ENCODE measurements around the gene SLC8A2. TPM values are rescaled to one million over a fixed set of nuclear protein-coding genes. Genes with fewer than 3 reads are reported as not detected.

Gene SLC8A2
- total RNA-seq, 1 donor from 2014 or later = 0.23 TPM

DNA sequence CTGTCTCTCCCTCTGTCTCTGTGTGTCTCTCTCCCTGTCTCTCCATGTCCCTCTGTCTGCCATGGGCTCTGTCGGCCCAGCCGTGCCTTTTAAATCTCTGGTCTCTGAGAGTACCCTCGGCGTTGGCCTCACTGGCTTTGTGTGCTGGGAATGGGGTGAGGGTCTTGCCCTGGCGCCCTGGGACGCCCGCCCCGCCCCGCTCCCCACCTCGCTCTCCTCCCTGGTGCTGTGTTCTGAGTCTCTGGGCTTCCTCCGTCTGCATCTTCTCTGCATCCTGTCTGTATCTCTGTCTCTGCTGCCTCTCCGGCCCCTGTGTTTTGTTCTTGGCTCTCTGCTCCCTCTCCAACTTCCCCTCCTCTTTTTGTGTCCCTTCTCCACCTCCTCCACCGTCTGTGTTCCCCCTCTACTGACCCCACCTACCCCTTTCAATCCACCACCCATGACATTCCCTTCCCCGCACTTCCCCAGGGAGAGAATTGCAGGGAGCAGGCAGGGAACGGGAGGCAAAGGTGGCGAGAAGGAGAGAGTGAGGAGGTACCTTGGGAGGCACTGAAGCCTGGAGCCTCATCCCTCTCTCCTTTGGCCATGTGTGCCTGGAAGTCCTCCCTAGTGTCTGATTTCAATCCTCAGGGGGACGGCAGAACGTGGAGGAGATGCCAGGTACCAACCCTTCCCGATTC, 48.4 kb downstream of the SLC8A2 start:
- H3K4me3 ChIP-seq = no peak overlapping the region
- no peaks in the 10 kb centered on the region for H3K9me3 ChIP-seq
- intact Hi-C loops (cut with DNase I) = no loop called here
- no peaks in the 10 kb centered on the region for H3K36me3 ChIP-seq
- TF ChIP-seq, protein P1, sequence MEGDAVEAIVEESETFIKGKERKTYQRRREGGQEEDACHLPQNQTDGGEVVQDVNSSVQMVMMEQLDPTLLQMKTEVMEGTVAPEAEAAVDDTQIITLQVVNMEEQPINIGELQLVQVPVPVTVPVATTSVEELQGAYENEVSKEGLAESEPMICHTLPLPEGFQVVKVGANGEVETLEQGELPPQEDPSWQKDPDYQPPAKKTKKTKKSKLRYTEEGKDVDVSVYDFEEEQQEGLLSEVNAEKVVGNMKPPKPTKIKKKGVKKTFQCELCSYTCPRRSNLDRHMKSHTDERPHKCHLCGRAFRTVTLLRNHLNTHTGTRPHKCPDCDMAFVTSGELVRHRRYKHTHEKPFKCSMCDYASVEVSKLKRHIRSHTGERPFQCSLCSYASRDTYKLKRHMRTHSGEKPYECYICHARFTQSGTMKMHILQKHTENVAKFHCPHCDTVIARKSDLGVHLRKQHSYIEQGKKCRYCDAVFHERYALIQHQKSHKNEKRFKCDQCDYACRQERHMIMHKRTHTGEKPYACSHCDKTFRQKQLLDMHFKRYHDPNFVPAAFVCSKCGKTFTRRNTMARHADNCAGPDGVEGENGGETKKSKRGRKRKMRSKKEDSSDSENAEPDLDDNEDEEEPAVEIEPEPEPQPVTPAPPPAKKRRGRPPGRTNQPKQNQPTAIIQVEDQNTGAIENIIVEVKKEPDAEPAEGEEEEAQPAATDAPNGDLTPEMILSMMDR (IDR thresholded peaks at IDR 0.05) = no peak
- DNase-seq (no peak), ATAC-seq (no peak)
- H3K27ac ChIP-seq = no peak overlapping the region
- H3K27me3 ChIP-seq = peaks cover 53% of the 10 kb centered on the region
- peaks cover under 1% of the 10 kb centered on the region for H3K4me1 ChIP-seq

DNA sequence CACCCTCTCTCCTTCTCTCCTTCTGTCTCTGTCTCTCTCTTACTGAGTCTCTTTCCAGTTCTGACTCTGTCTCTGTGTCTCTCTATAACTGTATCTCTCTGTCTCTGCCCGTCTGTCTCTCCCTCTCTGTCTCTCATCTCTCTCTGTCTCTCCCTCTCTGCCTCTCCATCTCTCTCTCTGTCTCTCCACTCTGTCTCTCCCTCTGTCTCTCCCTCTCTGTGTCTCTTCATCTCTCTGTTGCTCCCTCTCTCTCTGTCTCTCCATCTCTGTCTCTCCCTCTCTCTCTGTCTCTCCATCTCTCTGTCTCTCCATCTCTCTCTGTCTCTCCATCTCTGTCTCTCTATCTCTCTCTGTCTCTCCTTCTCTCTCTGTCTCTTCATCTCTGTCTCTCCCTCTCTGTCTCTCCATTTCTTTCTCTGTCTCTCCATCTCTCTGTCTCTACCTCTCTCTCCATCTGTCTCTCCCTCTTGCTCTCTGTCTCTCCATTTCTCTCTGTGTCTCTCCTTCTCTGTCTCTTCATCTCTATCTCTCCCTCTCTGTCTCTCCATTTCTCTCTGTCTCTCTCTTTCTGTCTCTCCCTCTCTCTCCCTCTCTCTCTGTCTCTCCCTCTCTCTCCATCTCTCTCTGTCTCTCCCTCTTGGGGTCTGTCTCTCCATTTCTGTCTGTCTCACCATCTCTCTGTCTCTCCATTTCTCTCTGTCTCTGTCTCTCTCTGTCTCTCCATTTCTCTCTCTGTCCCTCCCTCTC, 49.1 kb downstream of the SLC8A2 start:
- no peak overlapping the region for H3K27ac ChIP-seq
- no peaks in the 10 kb centered on the region for H3K9me3 ChIP-seq
- no peak overlapping the region for H3K4me3 ChIP-seq
- TF ChIP-seq, protein P1 (IDR thresholded peaks at IDR 0.05) = no peak
- DNase-seq = no peak
- H3K36me3 ChIP-seq = no peaks in the 10 kb centered on the region
- no peak for ATAC-seq
- H3K27me3 ChIP-seq = peaks cover 56% of the 10 kb centered on the region
- H3K4me1 ChIP-seq = no peaks in the 10 kb centered on the region
- intact Hi-C loops (cut with DNase I) = no loop called here

DNA sequence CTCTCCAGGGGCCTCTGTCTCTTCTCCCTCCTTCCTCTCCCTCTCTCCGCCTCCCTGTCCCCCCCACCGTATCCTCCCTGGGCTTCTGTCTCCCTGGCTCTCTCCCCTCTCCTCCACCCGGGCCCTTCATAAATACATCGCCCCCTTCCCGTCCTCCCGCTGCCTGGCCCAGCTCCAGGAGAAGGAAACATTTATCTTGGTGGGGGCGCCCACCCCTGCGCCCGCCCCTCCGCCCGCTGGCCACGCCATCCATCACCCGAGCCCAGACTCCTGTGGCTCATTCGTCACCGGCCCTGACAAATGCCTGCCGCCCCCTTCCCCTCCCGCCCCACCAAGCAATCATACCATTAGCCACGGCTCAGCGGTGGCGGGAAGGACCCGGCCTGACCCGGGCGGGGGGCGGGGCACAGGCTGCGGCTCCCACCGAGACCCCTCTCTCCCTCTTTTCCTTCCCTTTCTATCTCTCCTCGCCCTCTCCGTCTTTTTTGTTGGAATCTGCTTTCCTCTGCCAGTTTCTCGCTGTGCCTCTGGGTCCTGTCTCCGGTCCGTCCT, 49.8 kb downstream of the SLC8A2 start:
- no peak for DNase-seq

DNA sequence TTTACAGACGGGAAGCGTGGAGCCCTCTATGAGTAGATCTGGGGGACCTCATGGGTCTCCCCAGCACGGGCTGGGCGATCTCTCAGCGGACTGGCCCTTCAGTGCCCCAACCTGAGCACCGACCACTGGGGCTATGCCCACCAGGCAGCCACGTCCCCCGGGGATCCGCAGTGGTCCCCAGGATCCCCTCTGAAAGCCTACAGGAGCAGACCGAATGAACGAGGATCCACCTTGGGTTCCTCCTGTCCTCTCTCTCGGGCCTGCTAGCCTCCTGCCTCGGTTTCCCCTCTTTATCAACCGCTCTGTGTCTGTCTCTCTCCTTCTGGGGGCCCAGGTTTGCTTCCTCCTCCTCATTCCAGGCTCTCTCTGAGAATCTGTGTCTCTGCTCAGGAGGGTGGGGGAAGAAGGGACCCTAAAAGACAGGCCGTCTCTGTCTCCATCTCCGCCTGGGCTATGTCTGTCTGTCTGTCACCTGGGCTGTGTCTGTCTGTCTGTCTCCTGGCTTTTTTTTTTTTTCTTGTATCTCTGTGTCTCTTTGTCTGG, 50.4 kb downstream of the SLC8A2 start:
- Histone ChIP-seq H3K4me3 (no peak overlapping the region), H3K27ac (no peak overlapping the region), H3K4me1 (no peaks in the 10 kb centered on the region), H3K9me3 (no peaks in the 10 kb centered on the region), H3K27me3 (peaks cover 68% of the 10 kb centered on the region), H3K36me3 (no peaks in the 10 kb centered on the region)
- peak; percentile 55 for DNase-seq
- TF ChIP-seq, protein P1 (IDR thresholded peaks at IDR 0.05) = no peak
- no peak for ATAC-seq
- intact Hi-C loops (cut with DNase I) = no loop called here

More for the DNA sequence above, 49.8 kb downstream of the SLC8A2 start:
- H3K27ac ChIP-seq = no peak overlapping the region
- TF ChIP-seq, protein P1 (IDR thresholded peaks at IDR 0.05) = no peak
- no peaks in the 10 kb centered on the region for H3K4me1 ChIP-seq
- H3K4me3 ChIP-seq = no peak overlapping the region
- H3K9me3 ChIP-seq = no peaks in the 10 kb centered on the region
- no peaks in the 10 kb centered on the region for H3K36me3 ChIP-seq
- no peak for ATAC-seq
- intact Hi-C loops (cut with DNase I) = no loop called here
- peaks cover 63% of the 10 kb centered on the region for H3K27me3 ChIP-seq

DNA sequence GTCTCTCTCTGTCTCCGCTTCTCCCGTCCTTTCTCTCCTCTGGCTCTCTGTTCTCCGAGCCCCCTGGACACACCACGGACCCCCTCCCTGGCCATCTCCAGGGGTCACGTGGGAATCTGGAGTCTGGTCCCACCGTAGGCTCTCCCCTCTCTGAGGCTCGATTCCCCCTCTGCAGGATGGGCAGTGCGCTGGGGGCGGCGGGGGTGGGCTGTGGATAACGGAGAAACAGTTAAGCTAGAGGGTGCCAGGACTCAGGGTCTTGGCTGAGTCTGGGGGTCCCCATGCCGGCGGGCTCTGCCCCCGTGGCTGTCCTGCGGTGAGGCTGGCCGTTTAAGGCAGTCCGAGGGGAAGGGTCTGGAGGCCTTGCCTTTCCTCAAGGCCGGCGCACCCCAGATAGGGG, 51.9 kb downstream of the SLC8A2 start:
- H3K27ac ChIP-seq = no peak overlapping the region
- H3K4me1 ChIP-seq = no peaks in the 10 kb centered on the region
- peaks cover 63% of the 10 kb centered on the region for H3K27me3 ChIP-seq
- ATAC-seq = no peak
- H3K9me3 ChIP-seq = no peaks in the 10 kb centered on the region
- intact Hi-C loops (cut with DNase I) = no loop called here
- TF ChIP-seq, protein P1 (IDR thresholded peaks at IDR 0.05) = no peak
- H3K4me3 ChIP-seq = no peak overlapping the region
- DNase-seq = peak; percentile 61
- H3K36me3 ChIP-seq = no peaks in the 10 kb centered on the region

Measured in upper lobe of right lung (tissue), 1 donor.